ENCODE data around the gene VAT1L. TPM values are rescaled to one million over a fixed set of nuclear protein-coding genes. Genes with fewer than 3 reads are reported as not detected.

The VAT1L gene
- polyA plus RNA-seq, 1 of the 3 experiments (the other 2 are of a cell fraction) = 52.5 TPM

GRCh38 chr16:77913738-77914253 lies 125.4 kb downstream of the VAT1L start (continued):
- TF ChIP-seq REST (IDR thresholded peaks at IDR 0.05; ENCODE audit: low read depth, low read length) = no peak
- TF ChIP-seq FOXJ3 (CRISPR knock-in tag; IDR thresholded peaks at IDR 0.05) = no peak
- TF ChIP-seq TAF1 (IDR thresholded peaks at IDR 0.05; ENCODE audit: borderline replicate concordance, low read depth, low read length) = no peak
- no peak for TF ChIP-seq SMC3 (IDR thresholded peaks at IDR 0.05; ENCODE audit: low read depth, low read length)

- TF ChIP-seq EP300 (IDR thresholded peaks at IDR 0.05; ENCODE audit: borderline replicate concordance in 1 of 2, low read depth in 1 of 2, low read length in 1 of 2) (no peak), POLR2AphosphoS5 (IDR thresholded peaks at IDR 0.05; ENCODE audit: low read depth, low read length) (no peak), SIN3A (IDR thresholded peaks at IDR 0.05; ENCODE audit: borderline replicate concordance, low read depth, low read length) (no peak)
- H3K27ac ChIP-seq (ENCODE audit: low read depth in 2 of 2, low read length in 1 of 2) = no peak overlapping the region
- H3K36me3 ChIP-seq (replicated peaks in 1 of 2; ENCODE audit: control insufficient read depth in 1 of 2, insufficient read depth in 2 of 2, low read length in 1 of 2) = no peaks in the 10 kb centered on the region
- ChIA-PET POLR2A (no interaction called here), CTCF (no interaction called here)
- no peaks in the 10 kb centered on the region for H3K27me3 ChIP-seq (ENCODE audit: insufficient read depth)
- H3K9me3 ChIP-seq = no peaks in the 10 kb centered on the region
- H4K20me1 ChIP-seq (ENCODE audit: insufficient read depth) = no peaks in the 10 kb centered on the region
- H3K9me2 ChIP-seq = no peaks in the 10 kb centered on the region
- H3K9ac ChIP-seq = no peak overlapping the region
- H3K4me1 ChIP-seq (ENCODE audit: control insufficient read depth in 1 of 2, insufficient read depth in 2 of 2, low read depth in 1 of 2, low read length in 1 of 2) = peaks cover 0 to 8% of the 10 kb centered on the region in 2 experiments; a peak in 2 of 4 replicates
- no peak overlapping the region for H3K4me2 ChIP-seq
- H3K4me3 ChIP-seq (ENCODE audit: low read depth in 2 of 2, low read length in 1 of 2) = no peak overlapping the region
- no peaks in the 10 kb centered on the region for H3K79me2 ChIP-seq (ENCODE audit: insufficient read depth)
- no peak overlapping the region for H2AFZ ChIP-seq (ENCODE audit: low read depth)
- 80% methylated on average over 9 of the region's 9 CpGs for WGBS (ENCODE audit: low lambda C conversion rate)
- no peak for DNase-seq
- no peaks in the 10 kb centered on the region for H3F3A ChIP-seq (replicated peaks; ENCODE audit: insufficient read depth)
Measured at GRCh38 chr16:77916111-77916510, 127.7 kb downstream of the VAT1L start.

GRCh38 chr16:77917971-77918370 lies 129.6 kb downstream of the VAT1L start:
- no peaks in the 10 kb centered on the region for H4K20me1 ChIP-seq (ENCODE audit: insufficient read depth)
- H3K4me2 ChIP-seq = no peak overlapping the region
- H3F3A ChIP-seq (replicated peaks; ENCODE audit: insufficient read depth) = no peaks in the 10 kb centered on the region
- no peak overlapping the region for H3K27ac ChIP-seq (ENCODE audit: low read depth in 2 of 2, low read length in 1 of 2)
- WGBS (ENCODE audit: low lambda C conversion rate) = 84% methylated on average over 3 of the region's 3 CpGs
- no peak overlapping the region for H2AFZ ChIP-seq (ENCODE audit: low read depth)
- no peaks in the 10 kb centered on the region for H3K9me3 ChIP-seq
- no peak overlapping the region for H3K4me3 ChIP-seq (ENCODE audit: low read depth in 2 of 2, low read length in 1 of 2)
- no peak for DNase-seq
- CTCF ChIA-PET = no interaction called here
- no peaks in the 10 kb centered on the region for H3K9me2 ChIP-seq
- no peaks in the 10 kb centered on the region for H3K36me3 ChIP-seq (replicated peaks in 1 of 2; ENCODE audit: control insufficient read depth in 1 of 2, insufficient read depth in 2 of 2, low read length in 1 of 2)
- no peaks in the 10 kb centered on the region for H3K27me3 ChIP-seq (ENCODE audit: insufficient read depth)
- no peak overlapping the region for H3K9ac ChIP-seq
- no peaks in the 10 kb centered on the region for H3K79me2 ChIP-seq (ENCODE audit: insufficient read depth)
- H3K4me1 ChIP-seq (ENCODE audit: control insufficient read depth in 1 of 2, insufficient read depth in 2 of 2, low read depth in 1 of 2, low read length in 1 of 2) = peaks cover 3 to 8% of the 10 kb centered on the region in 2 experiments; a peak in 3 of 4 replicates
- POLR2A ChIA-PET = no interaction called here
- no peak for TF ChIP-seq ZBTB33 (IDR thresholded peaks at IDR 0.05; ENCODE audit: borderline replicate concordance, low read depth)
- no peak for TF ChIP-seq MEF2A (IDR thresholded peaks at IDR 0.05; ENCODE audit: borderline replicate concordance, low read depth)
- TF ChIP-seq NFIC (IDR thresholded peaks at IDR 0.05; ENCODE audit: borderline replicate concordance) = no peak
- TF ChIP-seq FOSL2 (IDR thresholded peaks at IDR 0.05; ENCODE audit: borderline replicate concordance, low read depth) = no peak
- no peak for TF ChIP-seq RFX5 (IDR thresholded peaks at IDR 0.05; ENCODE audit: low read length)
- no peak for TF ChIP-seq IRF3 (IDR thresholded peaks at IDR 0.05; ENCODE audit: low read depth, low read length)
- no peak for TF ChIP-seq JUND (IDR thresholded peaks at IDR 0.05)
- TF ChIP-seq NRF1 (IDR thresholded peaks at IDR 0.05; ENCODE audit: low read depth, low read length) = no peak
- TF ChIP-seq MAX (IDR thresholded peaks at IDR 0.05; ENCODE audit: low read depth) = no peak
- no peak for TF ChIP-seq YY1 (IDR thresholded peaks at IDR 0.05; ENCODE audit: low read depth)
- no peak for TF ChIP-seq TEAD4 (IDR thresholded peaks at IDR 0.05; ENCODE audit: borderline replicate concordance, insufficient read depth)
- TF ChIP-seq TCF12 (IDR thresholded peaks at IDR 0.05) = no peak
- TF ChIP-seq USF1 (IDR thresholded peaks at IDR 0.05; ENCODE audit: borderline replicate concordance, low read depth) = no peak
